Islet of Langerhans (tissue), 1 donor: ENCODE data around the gene OR6S1.
"Not testable (repeated sequence)": the region's sequence is repeated elsewhere in the genome, so short reads cannot be mapped to it uniquely, and the experiment has no call there.

ENCODE experiments used
- FAIRE-seq: peaks from one replicate; lab custom pipeline; 2011; peaks lifted over from hg19 to GRCh38; lab: Jason Lieb, UNC

OR6S1 gene

DNA sequence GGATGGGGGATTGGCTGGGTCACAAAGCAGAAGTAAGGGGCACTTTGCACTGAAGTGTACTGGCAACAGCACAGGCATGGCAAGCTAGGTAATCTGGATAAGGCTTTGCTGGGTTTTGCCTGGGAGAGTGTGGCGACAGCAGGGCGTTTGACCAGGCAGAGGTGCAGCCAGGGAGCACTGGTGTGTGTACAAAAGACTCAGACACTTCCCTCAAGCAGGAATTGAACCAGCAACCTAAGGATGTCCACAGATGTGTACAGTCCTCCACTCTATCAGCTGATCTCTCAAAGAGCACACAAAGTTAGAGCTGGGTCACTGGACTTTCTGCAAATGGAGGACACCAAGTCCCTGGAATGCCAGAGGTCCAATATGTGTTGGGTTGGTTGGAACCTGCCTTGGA lies 27.5 kb upstream of the OR6S1 start:
- no peak for FAIRE-seq

DNA sequence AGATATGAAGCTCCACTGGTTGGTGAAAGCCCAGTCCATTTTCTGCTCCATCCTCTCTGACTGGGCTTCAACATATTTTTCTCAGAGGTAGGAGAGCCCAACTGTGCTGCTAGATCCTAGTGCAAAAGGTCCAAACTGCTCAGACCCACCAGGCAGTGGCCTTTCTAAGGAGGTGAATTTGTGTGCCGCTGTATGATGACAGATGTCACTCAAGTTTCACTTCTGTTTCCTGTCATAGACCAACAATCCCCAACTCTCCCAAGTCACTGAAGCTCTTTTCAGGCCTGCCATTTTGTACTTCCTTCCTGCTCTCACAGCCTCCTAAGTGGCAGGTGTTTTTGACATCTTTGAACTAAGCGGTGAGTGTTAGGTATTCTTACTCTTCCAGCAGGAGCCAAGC lies 26.5 kb upstream of the OR6S1 start:
- FAIRE-seq, result no peak

DNA sequence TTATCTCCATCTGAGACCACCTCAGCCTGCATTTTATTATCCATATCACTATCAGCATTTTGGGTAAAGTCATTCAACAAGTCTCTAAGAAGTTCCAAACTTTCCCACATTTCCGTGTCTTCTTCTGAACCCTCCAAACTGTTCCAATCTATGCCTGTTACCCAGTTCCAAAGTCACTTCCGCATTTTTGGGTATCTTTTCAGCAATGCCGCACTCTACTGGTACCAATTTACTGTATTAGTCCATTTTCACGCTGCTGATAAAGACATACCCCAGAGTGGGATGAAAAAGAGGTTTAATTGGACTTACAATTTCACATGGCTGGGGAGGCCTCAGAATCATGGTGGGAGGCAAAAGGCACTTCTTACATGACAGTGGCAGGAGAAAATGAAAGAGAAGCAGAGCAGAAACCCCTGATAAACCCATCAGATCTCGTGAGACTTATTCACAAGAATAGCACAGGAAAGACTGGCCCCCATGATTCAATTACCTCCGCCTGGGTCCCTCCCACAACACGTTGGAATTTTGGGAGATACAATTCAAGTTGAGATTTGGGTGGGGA lies 25.0 kb upstream of the OR6S1 start:
- not testable (repeated sequence) for FAIRE-seq

DNA sequence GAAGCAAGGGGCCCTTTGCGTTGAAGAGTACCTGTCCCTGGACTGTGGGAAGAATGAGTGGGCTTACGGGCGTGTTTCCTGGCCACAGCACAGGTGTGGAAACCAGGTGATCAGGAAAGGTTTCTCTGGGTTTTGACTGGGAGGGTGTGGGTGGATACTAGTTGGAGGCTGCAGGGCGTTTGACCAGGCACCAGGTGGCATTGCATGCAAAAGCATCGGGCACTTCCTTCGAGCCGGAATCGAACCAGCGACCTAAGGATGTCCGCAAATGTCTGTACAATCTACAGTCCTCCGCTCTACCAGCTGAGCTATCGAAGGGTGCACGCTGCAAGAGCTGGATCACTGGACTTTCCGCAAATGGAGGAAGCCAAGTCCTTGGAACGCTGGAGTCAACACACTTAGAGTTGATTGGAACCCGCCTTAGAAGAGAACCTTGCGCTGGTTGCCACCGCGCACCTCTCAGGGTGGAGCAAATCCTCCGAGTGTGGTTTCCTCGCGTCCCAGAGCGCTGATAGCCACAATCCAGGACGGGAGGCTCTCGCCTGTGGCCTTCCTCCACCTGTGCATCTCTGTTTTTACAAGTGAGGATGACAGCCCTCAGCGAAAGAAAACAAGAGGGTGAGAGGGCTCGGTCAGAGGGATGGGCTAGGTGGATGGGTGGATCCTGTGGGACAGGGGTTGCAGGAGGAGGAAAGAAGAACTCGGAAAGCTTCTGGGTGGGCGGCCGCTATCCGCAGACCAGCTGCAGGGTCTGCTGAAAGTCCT lies 21.7 kb upstream of the OR6S1 start:
- no peak for FAIRE-seq

DNA sequence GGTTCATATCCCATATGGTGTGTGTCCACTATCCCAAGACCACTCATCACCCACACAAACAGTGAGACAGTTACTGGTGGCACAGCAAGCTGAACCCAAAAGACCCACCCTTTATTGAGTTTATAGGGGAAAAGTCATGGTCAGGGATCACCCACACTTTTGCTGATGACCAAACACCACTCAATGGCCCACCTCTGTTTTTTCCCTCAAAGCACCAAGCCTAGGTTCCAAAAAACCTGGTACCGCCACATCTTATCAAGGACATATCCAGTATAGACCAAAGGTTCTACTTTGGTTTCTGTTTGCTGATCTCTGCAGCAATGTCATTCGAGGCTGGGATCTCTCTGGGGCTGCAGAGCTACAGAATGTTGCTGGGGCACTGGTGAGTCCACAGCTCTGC lies 19.7 kb upstream of the OR6S1 start:
- no peak for FAIRE-seq

DNA sequence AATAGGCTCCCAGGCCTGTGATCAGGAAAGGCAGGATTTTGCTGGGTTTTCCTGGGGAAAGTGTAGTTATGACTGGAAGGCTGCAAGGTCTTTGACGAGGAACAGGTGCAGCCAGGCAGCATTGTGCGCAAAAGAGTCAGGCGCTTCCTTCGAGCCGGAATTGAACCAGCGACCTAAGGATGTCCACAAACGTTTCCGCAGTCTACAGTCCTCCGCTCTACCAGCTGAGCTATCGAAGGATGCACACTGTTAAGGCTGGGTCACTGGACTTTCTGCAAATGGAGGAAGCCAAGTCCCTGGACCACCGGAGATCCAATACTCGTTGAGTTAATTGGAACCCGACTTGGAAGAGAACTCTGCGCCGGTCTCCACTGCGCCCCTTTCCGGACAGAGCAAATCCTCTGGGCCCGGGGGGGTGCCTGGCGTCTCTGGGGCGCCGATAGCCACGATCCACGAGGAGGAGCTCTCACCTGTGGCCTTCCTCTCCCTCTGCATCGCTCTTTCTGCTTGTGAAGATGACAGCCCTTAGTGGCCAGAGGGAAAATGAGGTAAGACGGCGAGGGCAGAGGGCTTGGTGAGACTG lies 18.4 kb upstream of the OR6S1 start:
- no peak for FAIRE-seq

DNA sequence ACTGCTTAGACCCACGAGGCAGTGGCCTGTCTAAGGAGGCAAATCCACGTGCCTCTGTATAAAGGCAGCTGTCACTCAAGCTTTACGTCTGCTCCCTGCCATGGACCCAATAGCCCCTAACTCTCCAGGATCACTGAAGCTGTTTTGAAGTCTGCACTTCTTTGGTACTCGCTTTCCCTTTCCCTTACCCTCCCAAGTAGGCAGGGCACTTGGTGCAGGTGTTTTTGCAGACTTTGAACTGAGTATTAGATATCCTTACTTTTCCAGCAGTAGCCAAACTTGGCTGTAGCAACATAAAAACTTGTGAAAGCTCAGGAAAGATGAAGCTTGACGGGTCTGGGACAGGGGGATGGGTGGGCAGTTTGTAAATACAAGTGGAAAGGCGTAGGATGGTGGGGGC lies 17.8 kb upstream of the OR6S1 start:
- FAIRE-seq, result no peak

DNA sequence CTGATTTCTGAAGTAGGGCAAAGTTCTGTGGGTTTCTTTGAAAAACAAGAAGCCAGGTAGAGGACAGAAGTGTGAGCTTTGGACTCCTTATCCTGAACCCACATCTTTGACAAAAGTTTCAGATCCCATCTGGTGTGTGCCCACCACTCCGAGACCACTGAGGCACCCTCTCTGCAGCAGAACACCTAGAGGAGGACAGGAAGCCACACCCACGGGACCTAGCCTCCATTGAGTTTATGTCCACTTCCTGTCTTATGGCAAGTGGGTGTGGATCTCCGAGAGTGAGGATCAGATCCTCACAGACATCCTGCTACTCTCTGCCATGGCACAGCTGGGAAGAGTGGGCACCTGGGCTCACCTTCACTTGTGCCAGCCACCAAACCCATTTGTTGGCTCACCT lies 16.8 kb upstream of the OR6S1 start:
- FAIRE-seq, result no peak

DNA sequence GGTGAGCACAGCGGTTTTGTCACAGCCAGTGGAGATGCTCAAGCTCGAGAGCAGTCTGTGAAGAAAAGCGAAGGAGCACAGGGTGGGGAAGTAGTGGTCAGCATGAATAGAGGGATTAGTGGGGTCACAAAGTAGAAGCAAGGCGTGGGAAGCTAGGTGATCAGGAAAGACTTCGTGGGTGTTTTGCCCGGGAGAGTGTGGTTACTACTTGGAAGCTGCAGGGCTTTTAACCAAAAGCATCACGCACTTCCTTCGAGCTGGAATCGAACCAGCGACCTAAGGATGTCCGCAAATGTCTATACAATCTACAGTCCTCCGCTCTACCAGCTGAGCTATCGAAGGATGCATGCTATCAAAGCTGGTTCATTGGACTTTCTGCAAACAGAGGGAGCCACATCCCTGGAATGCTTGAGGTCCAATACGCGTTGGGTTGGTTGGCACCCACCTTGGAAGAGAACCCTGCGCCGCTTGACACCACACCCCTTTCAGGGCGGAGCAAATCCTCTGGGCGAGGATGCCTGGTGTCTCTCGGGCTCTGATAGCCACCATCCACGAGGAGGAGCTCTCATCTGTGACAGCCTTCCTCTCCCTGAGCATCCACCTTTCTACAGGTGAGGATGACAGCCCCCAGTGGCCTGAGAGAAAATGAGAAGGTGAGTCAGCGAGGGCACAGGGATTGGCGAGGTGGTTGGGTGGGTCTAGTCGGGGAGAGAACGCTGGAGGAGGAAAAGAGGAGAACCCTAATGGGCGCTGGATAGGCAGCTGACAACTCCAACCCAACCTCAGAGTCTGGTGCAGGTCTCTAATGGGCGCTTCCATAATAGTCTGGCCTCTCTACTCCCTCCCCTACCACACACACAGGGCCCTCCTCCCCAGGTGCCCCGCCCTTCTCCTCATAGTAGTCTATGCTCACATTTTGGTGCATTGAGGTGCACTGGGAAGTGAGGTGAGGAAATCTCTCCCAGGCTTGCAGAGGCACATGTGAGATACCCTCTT lies 16.0 kb upstream of the OR6S1 start:
- FAIRE-seq, result no peak

DNA sequence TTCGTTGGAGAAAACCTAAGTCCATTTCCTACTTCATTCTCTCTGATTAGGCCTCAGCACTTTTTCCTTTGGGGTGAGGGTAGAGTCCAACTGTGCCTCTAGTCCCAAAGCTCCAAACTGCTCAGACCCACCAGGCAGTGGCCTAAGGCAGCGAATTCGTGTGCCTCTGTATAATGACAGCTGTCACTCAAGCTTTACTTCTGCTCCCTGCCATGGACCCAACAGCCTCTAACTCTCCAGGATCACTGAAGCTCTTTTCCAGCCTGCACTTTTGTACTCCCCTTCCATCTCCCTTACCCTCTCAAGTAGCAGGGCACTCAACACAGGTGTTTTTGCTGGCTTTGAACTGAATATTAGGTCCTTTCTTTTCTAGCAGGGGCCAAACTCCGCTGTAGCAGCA lies 14.8 kb upstream of the OR6S1 start:
- no peak for FAIRE-seq

DNA sequence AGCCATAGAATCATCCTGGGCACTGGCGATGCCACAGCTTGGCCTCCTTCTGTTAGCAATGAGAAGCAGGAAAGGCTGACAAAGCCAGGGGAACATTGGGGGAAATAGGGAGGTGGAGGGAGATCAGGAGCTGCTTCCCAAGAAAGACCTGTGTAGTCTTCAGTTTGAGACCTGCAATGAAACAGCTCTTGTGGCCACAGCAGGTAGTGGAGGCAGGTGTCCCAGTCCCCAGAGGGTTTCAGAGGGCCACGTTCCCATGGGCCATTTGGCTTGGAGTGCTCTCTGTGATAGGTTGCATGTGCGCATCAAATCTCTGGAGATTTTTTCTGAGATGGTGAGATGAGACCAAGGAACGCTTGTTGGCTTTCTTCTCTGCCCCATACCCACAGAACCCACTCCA lies 14.4 kb upstream of the OR6S1 start:
- no peak for FAIRE-seq

DNA sequence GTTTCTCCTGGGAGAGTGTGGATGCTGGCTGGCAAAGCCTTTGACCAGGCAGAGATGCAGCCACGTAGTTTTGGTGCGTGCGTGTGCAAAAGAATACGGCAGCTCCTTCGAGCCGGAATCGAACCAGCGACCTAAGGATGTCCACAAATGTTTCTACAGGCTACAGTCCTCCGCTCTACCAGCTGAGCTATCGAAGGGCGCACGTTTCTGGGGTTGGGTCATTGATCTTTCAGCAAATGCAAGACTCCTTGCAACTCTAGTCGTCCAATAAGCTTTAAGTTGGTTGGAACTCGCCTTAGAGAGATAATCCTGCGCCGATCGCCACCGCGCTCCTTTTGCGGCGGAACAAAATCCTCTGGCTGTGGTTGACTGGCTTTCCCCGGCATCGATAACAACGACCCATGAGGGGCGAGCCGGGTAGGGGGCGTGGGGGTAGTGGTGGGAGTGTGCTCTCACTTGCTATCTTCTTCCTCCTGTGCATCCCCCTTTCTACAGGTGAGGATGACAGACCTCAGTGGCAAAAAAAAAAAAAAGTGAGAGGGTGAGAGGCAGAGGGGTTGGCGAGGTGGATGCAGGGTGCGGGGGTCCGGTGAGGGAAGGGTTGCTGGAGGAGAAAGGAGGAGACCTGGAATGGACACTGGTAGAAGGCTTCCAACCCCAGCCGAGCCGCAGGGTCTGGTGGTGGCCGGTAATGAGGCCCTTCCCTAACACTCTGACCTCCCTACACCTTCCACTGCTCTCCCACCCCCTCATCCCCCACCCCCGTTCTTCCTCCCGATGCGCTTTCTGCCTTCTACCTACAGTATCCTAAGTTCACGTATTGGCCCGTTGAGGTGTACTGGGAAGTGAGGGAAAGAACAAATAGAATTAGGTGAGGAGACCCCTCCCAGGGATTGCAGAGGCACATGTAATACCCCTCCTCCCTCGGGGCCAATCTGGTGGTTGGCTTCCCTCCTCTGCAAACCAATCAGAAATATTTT lies 11.8 kb upstream of the OR6S1 start:
- no peak for FAIRE-seq

DNA sequence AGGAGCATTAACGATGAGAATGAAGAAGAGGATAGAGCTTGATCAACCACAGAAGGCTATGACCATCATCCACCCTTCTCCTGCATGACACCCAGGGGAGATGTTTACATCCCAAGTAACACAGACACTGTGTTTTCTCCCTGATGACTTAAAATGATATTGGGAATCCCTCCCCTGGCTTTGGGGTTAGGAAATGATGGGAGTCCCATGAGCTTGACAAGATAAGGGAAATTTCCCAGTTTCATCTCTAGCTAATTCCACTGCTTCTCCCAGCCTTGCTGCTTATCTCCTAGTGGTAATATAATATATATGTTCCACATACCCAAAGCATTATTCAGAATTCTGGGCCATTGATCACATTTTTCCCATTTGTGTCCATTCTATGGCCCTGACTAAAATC lies 4.0 kb upstream of the OR6S1 start:
- FAIRE-seq, result no peak

DNA sequence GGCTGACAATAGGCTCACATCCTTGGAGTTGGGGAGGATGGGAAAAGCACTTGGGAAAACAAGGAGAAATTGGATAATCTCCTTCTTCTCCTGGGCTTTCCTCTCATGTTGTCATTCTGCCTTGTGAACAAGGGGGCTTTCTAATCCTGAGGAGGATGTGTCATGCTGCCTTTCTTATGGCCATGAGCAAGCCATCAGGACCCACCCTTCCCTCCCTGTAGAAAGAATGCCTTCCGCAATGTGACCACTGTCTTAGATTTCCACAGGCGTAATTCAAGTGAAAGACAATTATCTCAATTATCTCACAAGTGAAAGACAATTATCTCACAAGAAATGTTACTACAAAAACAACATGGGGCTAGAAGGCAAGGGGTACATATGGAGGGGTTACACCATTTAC lies 3.0 kb upstream of the OR6S1 start:
- no peak for FAIRE-seq

DNA sequence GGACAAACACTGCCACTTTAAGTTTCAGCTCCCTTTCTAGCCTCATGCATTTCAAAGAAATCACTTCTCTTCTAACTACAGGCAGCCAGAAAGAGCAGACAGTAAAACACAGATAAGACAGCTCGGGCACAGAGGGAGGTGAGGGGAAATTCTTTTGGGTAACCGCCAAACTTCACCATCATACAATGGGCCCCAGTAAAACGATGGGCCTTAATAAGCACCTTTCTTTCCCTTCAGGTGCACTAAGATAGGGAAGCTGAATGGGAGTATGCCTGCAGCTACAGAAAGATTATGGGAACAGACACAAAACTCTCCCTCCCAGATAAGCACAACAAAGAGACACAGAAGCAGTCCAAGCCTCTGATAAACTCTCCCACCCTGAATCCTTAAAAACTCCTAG lies 1.3 kb upstream of the OR6S1 start:
- FAIRE-seq, result not testable (repeated sequence)

DNA sequence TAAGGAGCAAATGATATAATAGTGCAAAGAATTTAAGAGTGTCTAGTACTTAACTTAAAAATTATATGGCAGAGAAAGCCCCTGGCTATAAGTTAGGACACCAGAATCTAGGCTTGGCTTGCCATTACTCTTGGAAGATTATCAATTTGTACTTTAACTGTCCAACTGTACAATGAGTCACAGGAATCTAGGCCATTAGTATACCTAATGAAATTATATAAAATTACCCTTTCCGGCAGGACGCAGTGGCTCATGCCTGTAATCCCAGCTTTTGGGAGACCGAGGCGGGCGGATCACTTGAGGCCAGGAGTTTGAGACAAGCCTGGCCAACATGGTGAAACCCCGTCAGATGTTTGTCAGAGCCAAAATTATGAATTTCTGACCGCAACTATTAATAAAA lies 691 bp upstream of the OR6S1 start:
- no peak for FAIRE-seq

DNA sequence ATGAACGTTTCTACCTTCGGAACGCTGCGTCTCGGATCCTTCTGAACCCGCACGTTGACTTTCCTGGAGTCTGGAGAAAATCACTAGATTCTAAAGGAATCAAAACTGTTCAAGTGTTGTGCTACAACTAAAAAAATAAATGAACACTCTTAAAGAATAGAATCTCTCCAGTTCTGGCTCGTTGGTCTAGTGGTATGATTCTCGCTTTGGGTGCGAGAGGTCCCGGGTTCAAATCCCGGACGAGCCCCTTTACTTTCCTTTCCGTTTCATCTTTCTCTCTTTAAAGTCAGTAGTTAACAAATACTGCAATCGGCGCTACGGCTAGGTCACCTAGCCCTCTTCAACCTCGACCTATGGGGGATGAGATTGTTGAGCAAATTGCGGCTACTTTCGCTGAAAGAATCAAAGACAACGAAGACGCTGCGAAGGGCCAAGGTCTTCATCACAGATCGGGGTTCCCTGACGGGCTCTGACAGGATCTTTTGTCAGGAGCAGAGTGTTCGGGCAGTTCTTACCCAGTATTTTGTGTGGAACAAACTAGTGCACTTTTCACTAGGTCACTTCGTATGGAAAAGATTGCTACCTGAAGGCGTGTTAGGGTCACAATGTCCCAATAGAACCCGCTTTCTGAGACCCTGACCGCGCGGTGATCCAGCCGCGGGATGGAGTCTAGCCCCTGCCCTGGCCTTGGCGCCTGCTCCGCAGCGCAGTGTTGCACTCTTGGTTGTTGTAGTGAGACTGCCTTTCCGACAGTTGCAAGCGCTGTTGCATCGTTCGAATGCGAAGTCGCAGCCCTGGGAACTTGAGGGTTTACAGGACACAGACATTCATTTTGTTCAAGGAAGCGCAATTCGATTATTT lies 8.4 kb downstream of the OR6S1 start:
- FAIRE-seq, result no peak

DNA sequence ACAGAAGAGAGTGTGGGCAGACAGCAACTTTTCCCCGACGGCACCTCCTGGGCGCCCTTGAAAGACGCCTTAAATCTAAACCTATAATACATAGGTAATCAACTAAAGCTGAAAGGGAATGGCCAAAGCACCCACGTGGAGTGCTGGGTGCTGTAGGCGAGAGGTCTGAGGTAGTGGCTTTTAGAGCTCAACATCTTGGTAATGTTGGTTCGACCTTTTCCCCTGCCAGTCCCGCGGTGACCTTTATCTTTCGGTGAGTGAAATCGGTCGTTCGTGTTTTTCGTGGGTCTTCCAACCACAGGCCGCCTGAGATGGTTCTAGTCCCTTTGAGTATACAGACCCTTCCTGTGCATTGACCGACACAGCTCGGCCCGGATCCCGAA lies 9.1 kb downstream of the OR6S1 start:
- FAIRE-seq, result no peak

DNA sequence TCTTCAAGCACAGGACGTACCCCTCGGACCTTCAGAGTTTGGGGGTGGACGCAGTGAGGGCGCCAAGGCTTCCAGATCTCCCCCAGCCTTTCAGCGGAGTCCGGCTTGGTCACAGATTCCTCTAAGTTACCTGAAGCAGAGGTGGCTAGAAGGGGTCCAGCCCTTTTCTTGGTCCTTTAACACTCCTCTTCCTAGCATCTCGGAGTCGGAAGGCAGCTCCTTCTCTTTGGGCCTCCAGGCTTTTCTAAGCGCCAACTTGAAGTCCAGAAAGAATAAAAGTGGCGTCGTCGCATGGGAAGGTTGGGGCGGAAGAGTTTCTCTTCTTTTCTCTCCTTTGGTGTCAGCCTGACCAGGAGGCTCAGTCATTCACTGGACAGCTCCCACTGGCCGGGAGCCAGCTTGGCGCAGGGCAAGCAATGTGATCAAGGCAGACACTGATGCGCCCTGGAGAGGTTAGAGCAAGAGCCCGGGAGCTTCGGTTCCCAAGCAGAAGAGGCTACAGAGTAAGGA lies 9.6 kb downstream of the OR6S1 start:
- FAIRE-seq, result no peak
